ENCODE results near the gene SPEM3. TPM values are rescaled to one million over a fixed set of nuclear protein-coding genes. Genes with fewer than 3 reads are reported as not detected.

Gene SPEM3
- polyA plus RNA-seq, 4 donors = not detected

GRCh38 chr17:7432296-7432695 lies 3.6 kb downstream of the SPEM3 start:
- FAIRE-seq (no peak), DNase-seq (no peak)
- H3K4me3 ChIP-seq (ENCODE audit: low read depth in 1 of 3, low read length in 3 of 3) = no peak overlapping the region
- H3K27me3 ChIP-seq (ENCODE audit: control insufficient read depth in 3 of 3, insufficient read depth in 3 of 3, low read length in 3 of 3) = peaks cover 0 to 19% (median 0%) of the 10 kb centered on the region in 3 donors
- H3K27ac ChIP-seq (ENCODE audit: low read depth in 1 of 3, low read length in 2 of 3) = no peak overlapping the region
- H3K36me3 ChIP-seq (ENCODE audit: control insufficient read depth in 3 of 3, insufficient read depth in 2 of 3, low read depth in 1 of 3, low read length in 3 of 3) = no peaks in the 10 kb centered on the region
- H3K4me1 ChIP-seq (ENCODE audit: control insufficient read depth in 3 of 3, insufficient read depth in 2 of 3, low read depth in 1 of 3, low read length in 2 of 3) = peaks cover 0 to 11% (median 0%) of the 10 kb centered on the region in 3 donors
- WGBS, 3 donors = 90 to 95% (median 94%) methylated on average over 11 of the region's 11 CpGs
- no peaks in the 10 kb centered on the region for H3K9me3 ChIP-seq (ENCODE audit: control insufficient read depth in 2 of 2, insufficient read depth in 1 of 2, low read depth in 1 of 2, low read length in 1 of 2)

- 3 to 6% (median 6%) methylated on average over 47 to 49 of the region's 49 CpGs for WGBS, 3 donors
- FAIRE-seq = no peak
- peak overlapping the region; percentile 79 to 93 (median 80) for H3K27ac ChIP-seq (ENCODE audit: low read depth in 1 of 3, low read length in 2 of 3)
Measured at GRCh38 chr17:7435676-7436555, 7.3 kb downstream of the SPEM3 start.

GRCh38 chr17:7436556-7437368 lies 8.1 kb downstream of the SPEM3 start:
- Histone ChIP-seq H3K27ac (ENCODE audit: low read depth in 1 of 3, low read length in 2 of 3) (peak overlapping the region; percentile 79 to 93 (median 83)), H3K4me1 (ENCODE audit: control insufficient read depth in 3 of 3, insufficient read depth in 2 of 3, low read depth in 1 of 3, low read length in 2 of 3) (peaks cover 0 to 41% (median 4%) of the 10 kb centered on the region in 3 donors), H3K36me3 (ENCODE audit: control insufficient read depth in 3 of 3, insufficient read depth in 2 of 3, low read depth in 1 of 3, low read length in 3 of 3) (peaks cover 0 to 2% (median 0%) of the 10 kb centered on the region in 3 donors), H3K27me3 (ENCODE audit: control insufficient read depth in 3 of 3, insufficient read depth in 3 of 3, low read length in 3 of 3) (peaks cover 3 to 58% (median 6%) of the 10 kb centered on the region in 3 donors), H3K4me3 (ENCODE audit: low read depth in 1 of 3, low read length in 3 of 3) (peak overlapping the region in 2 of 3 donors; percentile 64 to 71), H3K9me3 (ENCODE audit: control insufficient read depth in 2 of 2, insufficient read depth in 1 of 2, low read depth in 1 of 2, low read length in 1 of 2) (no peaks in the 10 kb centered on the region)
- WGBS, 3 donors = 4 to 7% (median 6%) methylated on average over 87 to 92 of the region's 92 CpGs
- FAIRE-seq (no peak), DNase-seq (peak; percentile 85 to 94)

More at GRCh38 chr17:7435676-7436555, 7.3 kb downstream of the SPEM3 start:
- peak; percentile 67 to 81 for DNase-seq
- Histone ChIP-seq H3K4me3 (ENCODE audit: low read depth in 1 of 3, low read length in 3 of 3) (peak overlapping the region; percentile 64 to 71 (median 65)), H3K4me1 (ENCODE audit: control insufficient read depth in 3 of 3, insufficient read depth in 2 of 3, low read depth in 1 of 3, low read length in 2 of 3) (peaks cover 0 to 41% (median 4%) of the 10 kb centered on the region in 3 donors), H3K36me3 (ENCODE audit: control insufficient read depth in 3 of 3, insufficient read depth in 2 of 3, low read depth in 1 of 3, low read length in 3 of 3) (peaks cover 0 to 2% (median 0%) of the 10 kb centered on the region in 3 donors), H3K27me3 (ENCODE audit: control insufficient read depth in 3 of 3, insufficient read depth in 3 of 3, low read length in 3 of 3) (peaks cover 3 to 50% (median 6%) of the 10 kb centered on the region in 3 donors), H3K9me3 (ENCODE audit: control insufficient read depth in 2 of 2, insufficient read depth in 1 of 2, low read depth in 1 of 2, low read length in 1 of 2) (no peaks in the 10 kb centered on the region)

GRCh38 chr17:7437369-7437863 lies 8.8 kb downstream of the SPEM3 start:
- no peak overlapping the region for H3K27ac ChIP-seq (ENCODE audit: low read depth in 1 of 3, low read length in 2 of 3)

GRCh38 chr17:7437950-7438614 lies 9.4 kb downstream of the SPEM3 start:
- H3K4me3 ChIP-seq (ENCODE audit: low read depth in 1 of 3, low read length in 3 of 3) = peak overlapping the region in 2 of 3 donors; percentile 28 to 31
- FAIRE-seq = no peak
- H3K27me3 ChIP-seq (ENCODE audit: control insufficient read depth in 3 of 3, insufficient read depth in 3 of 3, low read length in 3 of 3) = peaks cover 3 to 72% (median 10%) of the 10 kb centered on the region in 3 donors
- H3K27ac ChIP-seq (ENCODE audit: low read depth in 1 of 3, low read length in 2 of 3) = no peak overlapping the region
- DNase-seq = peak; percentile 40 to 71
- peaks cover 0 to 2% (median 0%) of the 10 kb centered on the region in 3 donors for H3K36me3 ChIP-seq (ENCODE audit: control insufficient read depth in 3 of 3, insufficient read depth in 2 of 3, low read depth in 1 of 3, low read length in 3 of 3)
- H3K4me1 ChIP-seq (ENCODE audit: control insufficient read depth in 3 of 3, insufficient read depth in 2 of 3, low read depth in 1 of 3, low read length in 2 of 3) = peaks cover 0 to 41% (median 4%) of the 10 kb centered on the region in 3 donors
- H3K9me3 ChIP-seq (ENCODE audit: control insufficient read depth in 2 of 2, insufficient read depth in 1 of 2, low read depth in 1 of 2, low read length in 1 of 2) = no peaks in the 10 kb centered on the region
- WGBS, 3 donors = 14 to 17% (median 15%) methylated on average over 42 to 48 of the region's 48 CpGs

More at GRCh38 chr17:7437369-7437863, 8.8 kb downstream of the SPEM3 start:
- Histone ChIP-seq H3K9me3 (ENCODE audit: control insufficient read depth in 2 of 2, insufficient read depth in 1 of 2, low read depth in 1 of 2, low read length in 1 of 2) (no peaks in the 10 kb centered on the region), H3K27me3 (ENCODE audit: control insufficient read depth in 3 of 3, insufficient read depth in 3 of 3, low read length in 3 of 3) (peaks cover 3 to 65% (median 6%) of the 10 kb centered on the region in 3 donors), H3K36me3 (ENCODE audit: control insufficient read depth in 3 of 3, insufficient read depth in 2 of 3, low read depth in 1 of 3, low read length in 3 of 3) (peaks cover 0 to 2% (median 0%) of the 10 kb centered on the region in 3 donors), H3K4me1 (ENCODE audit: control insufficient read depth in 3 of 3, insufficient read depth in 2 of 3, low read depth in 1 of 3, low read length in 2 of 3) (peaks cover 0 to 41% (median 4%) of the 10 kb centered on the region in 3 donors), H3K4me3 (ENCODE audit: low read depth in 1 of 3, low read length in 3 of 3) (peak overlapping the region in 2 of 3 donors; percentile 28 to 71)
- DNase-seq (no peak), FAIRE-seq (no peak)
- 32 to 42% (median 34%) methylated on average over 22 to 31 of the region's 31 CpGs for WGBS, 3 donors

GRCh38 chr17:7438656-7439460 lies 10.2 kb downstream of the SPEM3 start:
- FAIRE-seq (no peak), DNase-seq (no peak)
- H3K27me3 ChIP-seq (ENCODE audit: control insufficient read depth in 3 of 3, insufficient read depth in 3 of 3, low read length in 3 of 3) = peaks cover 3 to 79% (median 10%) of the 10 kb centered on the region in 3 donors
- H3K36me3 ChIP-seq (ENCODE audit: control insufficient read depth in 3 of 3, insufficient read depth in 2 of 3, low read depth in 1 of 3, low read length in 3 of 3) = peaks cover 0 to 2% (median 0%) of the 10 kb centered on the region in 3 donors
- peaks cover 0 to 41% (median 4%) of the 10 kb centered on the region in 3 donors for H3K4me1 ChIP-seq (ENCODE audit: control insufficient read depth in 3 of 3, insufficient read depth in 2 of 3, low read depth in 1 of 3, low read length in 2 of 3)
- no peak overlapping the region for H3K27ac ChIP-seq (ENCODE audit: low read depth in 1 of 3, low read length in 2 of 3)
- H3K4me3 ChIP-seq (ENCODE audit: low read depth in 1 of 3, low read length in 3 of 3) = peak overlapping the region in 1 of 3 donors; percentile 28
- 43 to 50% (median 45%) methylated on average over 11 of the region's 11 CpGs for WGBS, 3 donors
- no peaks in the 10 kb centered on the region for H3K9me3 ChIP-seq (ENCODE audit: control insufficient read depth in 2 of 2, insufficient read depth in 1 of 2, low read depth in 1 of 2, low read length in 1 of 2)

GRCh38 chr17:7439462-7440112 lies 10.9 kb downstream of the SPEM3 start, which contains the start of gene FGF11:
FGF11 (plus strand) TSS chr17:7439512; CDS start chr17:7439621, 109 bp downstream.
- H3K36me3 ChIP-seq (ENCODE audit: control insufficient read depth in 3 of 3, insufficient read depth in 2 of 3, low read depth in 1 of 3, low read length in 3 of 3) = peaks cover 0 to 2% (median 0%) of the 10 kb centered on the region in 3 donors
- 2 to 4% (median 3%) methylated on average over 46 to 50 of the region's 50 CpGs for WGBS, 3 donors
- FAIRE-seq (no peak), DNase-seq (peak in 1 of 2 donors; percentile 50)
- H3K27me3 ChIP-seq (ENCODE audit: control insufficient read depth in 3 of 3, insufficient read depth in 3 of 3, low read length in 3 of 3) = peaks cover 3 to 81% (median 10%) of the 10 kb centered on the region in 3 donors
- no peak within 1 kb of the TSS for H3K27ac ChIP-seq (ENCODE audit: low read depth in 1 of 3, low read length in 2 of 3)
- H3K9me3 ChIP-seq (ENCODE audit: control insufficient read depth in 2 of 2, insufficient read depth in 1 of 2, low read depth in 1 of 2, low read length in 1 of 2) = no peaks in the 10 kb centered on the region
- H3K4me3 ChIP-seq (ENCODE audit: low read depth in 1 of 3, low read length in 3 of 3) = peak within 1 kb of the TSS in 2 of 3 donors; percentile 33 to 38
- H3K4me1 ChIP-seq (ENCODE audit: control insufficient read depth in 3 of 3, insufficient read depth in 2 of 3, low read depth in 1 of 3, low read length in 2 of 3) = peaks cover 0 to 41% (median 4%) of the 10 kb centered on the region in 3 donors
